ENCODE measurements around the gene PDSS1. TPM values are rescaled to one million over a fixed set of nuclear protein-coding genes. Genes with fewer than 3 reads are reported as not detected.
A peak's percentile ranks its signal among the peaks of the same experiment; 100 is the strongest.

Gene PDSS1
- total and polyA plus RNA-seq, 2 of the 13 experiments (the other 11 are each of a cell fraction or from before 2014, with no cell fraction given) = 18.7 to 19.3 TPM

DNA sequence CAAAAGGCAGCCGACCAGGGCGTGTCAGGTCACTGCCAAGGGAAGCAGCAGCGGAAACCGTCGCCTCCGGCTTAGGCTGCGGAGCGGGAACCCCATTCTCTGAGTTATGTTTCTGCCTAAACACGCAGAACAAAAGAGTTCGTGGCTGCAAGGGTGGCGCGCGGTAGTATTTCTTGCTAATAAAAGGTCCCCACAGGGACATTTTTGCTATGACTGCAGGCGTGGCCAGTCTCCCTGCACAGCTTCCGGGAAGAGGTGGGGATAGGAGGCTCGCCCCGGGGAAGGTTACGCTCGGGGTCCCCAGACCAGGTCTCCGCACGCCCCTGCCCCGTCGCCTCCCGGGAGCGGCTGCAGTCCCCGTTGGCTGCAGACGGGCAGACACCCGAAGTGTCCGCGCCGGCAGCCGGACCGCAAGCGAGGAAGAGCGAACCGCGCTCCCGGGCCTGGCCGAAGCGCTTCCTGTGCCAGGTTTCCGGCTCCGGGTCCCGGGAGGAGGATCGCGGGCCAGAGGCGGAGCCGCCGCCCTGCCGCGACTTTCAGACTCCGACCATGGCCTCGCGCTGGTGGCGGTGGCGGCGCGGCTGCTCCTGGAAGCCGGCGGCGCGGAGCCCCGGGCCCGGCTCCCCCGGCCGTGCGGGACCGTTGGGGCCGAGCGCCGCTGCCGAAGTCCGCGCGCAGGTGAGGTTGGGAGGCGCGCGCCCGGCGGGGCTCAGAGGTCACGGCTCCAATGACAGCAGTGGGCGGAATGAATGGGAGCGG lies at the start of gene PDSS1 (continued):
- TF ChIP-seq ZNF761 (CRISPR knock-in tag; conservative IDR thresholded peaks at IDR 0.05) (no peak; the same call in 1 of the 2 replicates), ZNF629 (CRISPR knock-in tag; conservative IDR thresholded peaks at IDR 0.05) (no peak), ZNF337 (CRISPR knock-in tag; IDR thresholded peaks at IDR 0.05; ENCODE audit: borderline replicate concordance, low read depth) (no peak), RBAK (CRISPR knock-in tag; IDR thresholded peaks at IDR 0.05) (no peak), YY1 (IDR thresholded peaks at IDR 0.05; ENCODE audit: insufficient read depth, insufficient replicate concordance, low read depth, low read length) (peak; percentile 73), ZFP62 (CRISPR knock-in tag; IDR thresholded peaks at IDR 0.05) (no peak), IRX3 (CRISPR knock-in tag; IDR thresholded peaks at IDR 0.05; ENCODE audit: borderline replicate concordance, low read depth) (peak; percentile 49; the same call in 1 of the 2 replicates), ZNF576 (CRISPR knock-in tag; IDR thresholded peaks at IDR 0.05) (no peak), REL (CRISPR knock-in tag; conservative IDR thresholded peaks at IDR 0.05) (no peak), TEF (CRISPR knock-in tag; IDR thresholded peaks at IDR 0.05) (no peak), CCDC6 (CRISPR knock-in tag; IDR thresholded peaks at IDR 0.05) (peak; percentile 56), WIZ (CRISPR knock-in tag; IDR thresholded peaks at IDR 0.05) (peak; percentile 84), HNRNPUL1 (IDR thresholded peaks at IDR 0.05; ENCODE audit: low read depth, low read length) (no peak), NFIB (CRISPR knock-in tag; IDR thresholded peaks at IDR 0.05; ENCODE audit: borderline replicate concordance) (no peak), TSC22D2 (CRISPR knock-in tag; IDR thresholded peaks at IDR 0.05; ENCODE audit: borderline replicate concordance) (no peak), ZNF780A (CRISPR knock-in tag; IDR thresholded peaks at IDR 0.05) (no peak), PRDM4 (CRISPR knock-in tag; IDR thresholded peaks at IDR 0.05; ENCODE audit: borderline replicate concordance) (no peak), ZNF101 (CRISPR knock-in tag; IDR thresholded peaks at IDR 0.05; ENCODE audit: borderline replicate concordance, low read depth) (no peak), ZNF232 (CRISPR knock-in tag; IDR thresholded peaks at IDR 0.05; ENCODE audit: borderline replicate concordance) (no peak), REPIN1 (CRISPR knock-in tag; IDR thresholded peaks at IDR 0.05; ENCODE audit: borderline replicate concordance, low read depth) (no peak)
- TF ChIP-seq, protein P1, sequence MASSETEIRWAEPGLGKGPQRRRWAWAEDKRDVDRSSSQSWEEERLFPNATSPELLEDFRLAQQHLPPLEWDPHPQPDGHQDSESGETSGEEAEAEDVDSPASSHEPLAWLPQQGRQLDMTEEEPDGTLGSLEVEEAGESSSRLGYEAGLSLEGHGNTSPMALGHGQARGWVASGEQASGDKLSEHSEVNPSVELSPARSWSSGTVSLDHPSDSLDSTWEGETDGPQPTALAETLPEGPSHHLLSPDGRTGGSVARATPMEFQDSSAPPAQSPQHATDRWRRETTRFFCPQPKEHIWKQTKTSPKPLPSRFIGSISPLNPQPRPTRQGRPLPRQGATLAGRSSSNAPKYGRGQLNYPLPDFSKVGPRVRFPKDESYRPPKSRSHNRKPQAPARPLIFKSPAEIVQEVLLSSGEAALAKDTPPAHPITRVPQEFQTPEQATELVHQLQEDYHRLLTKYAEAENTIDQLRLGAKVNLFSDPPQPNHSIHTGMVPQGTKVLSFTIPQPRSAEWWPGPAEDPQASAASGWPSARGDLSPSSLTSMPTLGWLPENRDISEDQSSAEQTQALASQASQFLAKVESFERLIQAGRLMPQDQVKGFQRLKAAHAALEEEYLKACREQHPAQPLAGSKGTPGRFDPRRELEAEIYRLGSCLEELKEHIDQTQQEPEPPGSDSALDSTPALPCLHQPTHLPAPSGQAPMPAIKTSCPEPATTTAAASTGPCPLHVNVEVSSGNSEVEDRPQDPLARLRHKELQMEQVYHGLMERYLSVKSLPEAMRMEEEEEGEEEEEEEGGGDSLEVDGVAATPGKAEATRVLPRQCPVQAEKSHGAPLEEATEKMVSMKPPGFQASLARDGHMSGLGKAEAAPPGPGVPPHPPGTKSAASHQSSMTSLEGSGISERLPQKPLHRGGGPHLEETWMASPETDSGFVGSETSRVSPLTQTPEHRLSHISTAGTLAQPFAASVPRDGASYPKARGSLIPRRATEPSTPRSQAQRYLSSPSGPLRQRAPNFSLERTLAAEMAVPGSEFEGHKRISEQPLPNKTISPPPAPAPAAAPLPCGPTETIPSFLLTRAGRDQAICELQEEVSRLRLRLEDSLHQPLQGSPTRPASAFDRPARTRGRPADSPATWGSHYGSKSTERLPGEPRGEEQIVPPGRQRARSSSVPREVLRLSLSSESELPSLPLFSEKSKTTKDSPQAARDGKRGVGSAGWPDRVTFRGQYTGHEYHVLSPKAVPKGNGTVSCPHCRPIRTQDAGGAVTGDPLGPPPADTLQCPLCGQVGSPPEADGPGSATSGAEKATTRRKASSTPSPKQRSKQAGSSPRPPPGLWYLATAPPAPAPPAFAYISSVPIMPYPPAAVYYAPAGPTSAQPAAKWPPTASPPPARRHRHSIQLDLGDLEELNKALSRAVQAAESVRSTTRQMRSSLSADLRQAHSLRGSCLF (CRISPR knock-in tag; IDR thresholded peaks at IDR 0.05; ENCODE audit: borderline replicate concordance) = no peak

All from HepG2 (cell line).